Measurements from ENCODE around the gene ECSCR.
"Not testable (repeated sequence)": the region's sequence is repeated elsewhere in the genome, so short reads cannot be mapped to it uniquely, and the experiment has no call there.

The ECSCR gene

GRCh38 chr5:139414581-139415130 is 47.9 kb downstream of the ECSCR start:
- DNase-seq (ENCODE audit: low read depth in 3 of 3), result no peak

GRCh38 chr5:139413963-139414362 is 48.6 kb downstream of the ECSCR start:
- DNase-seq (ENCODE audit: low read depth in 3 of 3), result no peak

GRCh38 chr5:139413153-139413552 is 49.4 kb downstream of the ECSCR start:
- DNase-seq (ENCODE audit: low read depth in 3 of 3), result no peak

GRCh38 chr5:139410993-139411828 is 51.3 kb downstream of the ECSCR start:
- no peak for DNase-seq (ENCODE audit: low read depth in 3 of 3)

- DNase-seq (ENCODE audit: low read depth in 3 of 3), result no peak
Measured at GRCh38 chr5:139410121-139410992, 52.2 kb downstream of the ECSCR start.

GRCh38 chr5:139409116-139409515 is 53.4 kb downstream of the ECSCR start:
- not testable (repeated sequence) for DNase-seq (ENCODE audit: low read depth in 3 of 3)

- DNase-seq (ENCODE audit: low read depth in 3 of 3), result no peak
Measured at GRCh38 chr5:139408191-139408590, 54.4 kb downstream of the ECSCR start.

- no peak for DNase-seq (ENCODE audit: low read depth in 3 of 3)
Measured at GRCh38 chr5:139407517-139407916, 55.0 kb downstream of the ECSCR start.

- DNase-seq (ENCODE audit: low read depth in 3 of 3), result no peak
Measured at GRCh38 chr5:139406963-139407362, 55.6 kb downstream of the ECSCR start.

- DNase-seq (ENCODE audit: low read depth in 3 of 3), result no peak
Measured at GRCh38 chr5:139404484-139404840, 58.1 kb downstream of the ECSCR start.

- DNase-seq (ENCODE audit: low read depth in 3 of 3), result peak; percentile 93 to 97 (median 96)
Measured at GRCh38 chr5:139403787-139404483, 58.6 kb downstream of the ECSCR start, which contains the start of gene SPATA24. Gene SPATA24, minus strand, starts transcription at chr5:139404089. Its CDS starts 29 bp downstream, at chr5:139404060.

GRCh38 chr5:139403418-139403786 is 59.1 kb downstream of the ECSCR start:
- no peak for DNase-seq (ENCODE audit: low read depth in 3 of 3)

- no peak for DNase-seq (ENCODE audit: low read depth in 3 of 3)
Measured at GRCh38 chr5:139402561-139403158, 59.9 kb downstream of the ECSCR start.

GRCh38 chr5:139401546-139401945 is 61.0 kb downstream of the ECSCR start:
- no peak for DNase-seq (ENCODE audit: low read depth in 3 of 3)

GRCh38 chr5:139399501-139400121 is 62.9 kb downstream of the ECSCR start:
- DNase-seq (ENCODE audit: low read depth in 3 of 3), result no peak
